K562 (cell line): Measurements from ENCODE around the gene ARHGAP22. TPM values are rescaled to one million over a fixed set of nuclear protein-coding genes. Genes with fewer than 3 reads are reported as not detected.

Experiments used
- ATAC-seq: fragments of 200-7000 bp; cut with Tn5 transposase; 3 replicates; pipeline ENCODE4 v1.9.1; 2020; ENCODE audit warnings: moderate library complexity
- BruUV-seq: library from RNA; stranded (reverse); fragments of 400-500 nt; replicated peaks from 2 replicates; lab custom pipeline; 2021; lab: Mats Ljungman, UMichigan
- CTCF ChIA-PET: fragments of 300-600 bp; formaldehyde crosslinking; extraction: SDS; loops from one replicate; lab custom pipeline; 2021; ENCODE audit warnings: low intra/inter-chr PET ratio; lab: Yijun Ruan, JAX
- POLR2A ChIA-PET: fragments of 300-600, 350-650 bp; sonication (Branson Sonifier 250); formaldehyde crosslinking; extraction: SDS; loops from one replicate; lab custom pipeline; 2021; ENCODE audit warnings: antibody characterized with exemption, inconsistent platforms; lab: Yijun Ruan, JAX
- DNase-seq, 4 experiments: peaks; one replicate each; pipeline versions ENCODE4 v3.0.0 to v3.0.0-alpha.2; 2011 to 2018; ENCODE audit warnings: low spot score in 3 of 4, mixed read lengths in 3 of 4; ENCODE audit errors: extremely low read depth in 1 of 4
- FAIRE-seq: peaks from 2 replicates; lab custom pipeline; 2011; peaks lifted over from hg19 to GRCh38; lab: Jason Lieb, UNC
- H2AFZ ChIP-seq: 2 replicates; pipeline ENCODE4 v1.6.0; 2011; ENCODE audit warnings: low read depth, low read length, control low read depth, inconsistent platforms
- H3K27ac ChIP-seq: fragments of 200-600 bp; 3 replicates; pipeline ENCODE4 v1.8.0; 2011; ENCODE audit warnings: low read depth, mild to moderate bottlenecking, control low read depth, inconsistent platforms, low read length, moderate library complexity, mixed read lengths; ENCODE audit errors: extremely low read depth
- H3K27me3 ChIP-seq, 2 experiments: fragments of 300-600 bp in 1 of 2; 2 replicates in 1 of 2; 3 replicates in 1 of 2; pipeline versions ENCODE4 v1.6.0 to v1.8.0; 2011; ENCODE audit warnings: inconsistent platforms in 2 of 2, low read length in 2 of 2, mild to moderate bottlenecking in 1 of 2, mixed read lengths in 1 of 2, moderate library complexity in 1 of 2; ENCODE audit not compliant: control insufficient read depth in 2 of 2, insufficient read depth in 2 of 2
- H3K36me3 ChIP-seq: fragments of 300-600 bp; 3 replicates; pipeline ENCODE4 v1.8.0; 2011; ENCODE audit warnings: mild to moderate bottlenecking, low read length, inconsistent platforms; ENCODE audit not compliant: control insufficient read depth, insufficient read depth
- H3K4me1 ChIP-seq, 2 experiments: fragments of 200-600 bp in 1 of 2; replicated peaks in 1 of 2; 2 replicates in 1 of 2; 3 replicates in 1 of 2; pipeline versions ENCODE4 v1.5.1 to v1.8.0; 2011; ENCODE audit warnings: inconsistent platforms in 2 of 2, low read length in 2 of 2, mild to moderate bottlenecking in 1 of 2, mixed read lengths in 1 of 2, moderate library complexity in 1 of 2; ENCODE audit not compliant: control insufficient read depth in 2 of 2, insufficient read depth in 2 of 2
- H3K4me2 ChIP-seq: 2 replicates; pipeline ENCODE4 v1.6.1; 2011; ENCODE audit warnings: low read length, control low read depth, inconsistent platforms, mixed read lengths; ENCODE audit not compliant: insufficient read depth
- H3K4me3 ChIP-seq: fragments of 200-600 bp; sonication (generic), shearing (Covaris generic); 2 replicates; pipeline ENCODE4 v1.5.1; 2016; ENCODE audit warnings: control low read depth, inconsistent platforms
- H3K79me2 ChIP-seq: fragments of 200-600 bp; 3 replicates; pipeline ENCODE4 v1.8.0; 2011; ENCODE audit warnings: low read length, inconsistent platforms; ENCODE audit not compliant: control insufficient read depth, insufficient read depth
- H3K9ac ChIP-seq, 2 experiments: 2 replicates each; pipeline versions ENCODE4 v1.6.0 to v1.6.1; 2011; ENCODE audit warnings: low read depth in 2 of 2, low read length in 2 of 2, control low read depth in 1 of 2, inconsistent platforms in 1 of 2, mild to moderate bottlenecking in 1 of 2, mixed read lengths in 1 of 2; ENCODE audit not compliant: insufficient read depth in 1 of 2
- H3K9me1 ChIP-seq: one replicate; pipeline ENCODE4 v1.6.0; 2011; ENCODE audit warnings: inconsistent platforms, mild to moderate bottlenecking, low read length, moderate library complexity; ENCODE audit not compliant: control insufficient read depth, insufficient read depth
- H3K9me3 ChIP-seq: replicated peaks from 2 replicates; pipeline ENCODE4 v1.5.1; 2011; ENCODE audit warnings: low read depth, low read length, inconsistent platforms; ENCODE audit not compliant: control insufficient read depth, insufficient read depth
- H4K20me1 ChIP-seq: replicated peaks from 2 replicates; pipeline ENCODE4 v1.6.1; 2011; ENCODE audit warnings: low read length, inconsistent platforms, mixed read lengths; ENCODE audit not compliant: control insufficient read depth, insufficient read depth
- CSDE1 ChIP-seq, 2 experiments: fragments of 450-650 bp; IDR thresholded peaks; 2 replicates each; pipeline ENCODE4 v1.6.1; 2016; ENCODE audit warnings: mild to moderate bottlenecking in 1 of 2
- LEF1 ChIP-seq: fragments of 450-650 bp; IDR thresholded peaks from 2 replicates; pipeline ENCODE4 v1.6.1; 2016; ENCODE audit warnings: mild to moderate bottlenecking
- ZBTB12 ChIP-seq: fragments of 250-450 bp; sonication (Bioruptor Pico); IDR thresholded peaks from 2 replicates; pipeline ENCODE4 v1.4.0; 2020
- ZBTB40 ChIP-seq, 2 experiments: fragments of 450-650 bp in 1 of 2; sonication (generic) in 1 of 2; formaldehyde crosslinking in 1 of 2; IDR thresholded peaks; 2 replicates each; pipeline versions ENCODE4 v1.7.1 to v1.9.0; 2016 to 2022; ENCODE audit warnings: inconsistent platforms in 1 of 2, mild to moderate bottlenecking in 1 of 2, missing genetic modification reagents in 1 of 2
- WGBS: fragments of 100-300 bp; shearing (Covaris generic); methylation state at CpG from one replicate; pipeline ENCODE4 v1.1.6; 2016; ENCODE audit warnings: low coverage, mixed read lengths; ENCODE audit not compliant: insufficient coverage; ENCODE audit errors: missing lambda C conversion rate; 5-methylcytosine and 5-hydroxymethylcytosine counted together
- in situ Hi-C: fragments of 300-500 bp; cut with MboI; formaldehyde crosslinking; loops from 4 replicates; pipeline ENCODE4 v1.15.0; 2018; ENCODE audit warnings: inconsistent platforms, mixed read lengths
- intact Hi-C: fragments of 100-400 bp; cut with micrococcal nuclease; formaldehyde crosslinking; loops from 2 replicates; pipeline ENCODE4 v1.14.2; 2022
- polyA plus RNA-seq, 8 experiments: library from polyadenylated mRNA; depleted of rRNA in 4 of 8; stranded (reverse) in 5 of 8; unstranded in 3 of 8; fragments of >200 nt; fragmentation: Nextera tagmentation in 2 of 8; fragmentation: Illumina TruSeq in 1 of 8; extraction: Ambion mirVana in 2 of 8; extraction: Trizol in 1 of 8; gene quantifications; 2 replicates each; pipeline versions ENCODE4 v1.2.1 to v1.2.3, GENCODE V29; 2011 to 2014; ENCODE audit warnings: inconsistent platforms in 1 of 8, missing spikeins in 1 of 8
- total RNA-seq, 7 experiments: library from RNA; depleted of rRNA in 6 of 7; stranded (reverse); fragments of >200 nt in 6 of 7; fragmentation: Illumina TruSeq in 2 of 7; extraction: Trizol in 2 of 7; gene quantifications; 2 replicates each; pipeline versions ENCODE4 v1.2.1 to v1.2.3, GENCODE V29; 2011 to 2021; ENCODE audit warnings: low replicate concordance in 1 of 7
- TF ChIP-seq, protein P1 (sequence below): fragments of 450-650 bp; IDR thresholded peaks from 2 replicates; pipeline ENCODE4 v1.6.1; 2017; ENCODE audit warnings: antibody characterized with exemption
- TF ChIP-seq, protein P2 (sequence below): fragments of 250-450 bp; sonication (Bioruptor Pico); IDR thresholded peaks from 2 replicates; pipeline ENCODE4 v1.5.0; 2021

The ARHGAP22 gene
- total and polyA plus RNA-seq, 9 of the 15 experiments (the other 6 are each of a cell fraction or from before 2014, with no cell fraction given) = 1.3 to 28.1 (median 12.7) TPM

GRCh38 chr10:48481385-48481784 lies 123.5 kb downstream of the ARHGAP22 start:
- Histone ChIP-seq H3K9me3 (no peaks in the 10 kb centered on the region), H4K20me1 (no peaks in the 10 kb centered on the region), H3K4me1 (peaks cover 45 to 92% of the 10 kb centered on the region in 2 experiments), H3K4me2 (peak overlapping the region; percentile 79), H2AFZ (peak overlapping the region; percentile 75), H3K4me3 (no peak overlapping the region), H3K79me2 (peaks cover 72% of the 10 kb centered on the region), H3K27me3 (no peaks in the 10 kb centered on the region), H3K36me3 (peaks cover 20% of the 10 kb centered on the region; the same call in 2 of the 3 replicates), H3K9ac (peak overlapping the region; percentile 65 to 95), H3K27ac (peak overlapping the region; percentile 81), H3K9me1 (no peaks in the 10 kb centered on the region)
- ATAC-seq (peak; percentile 10), DNase-seq (no peak), FAIRE-seq (no peak)
- POLR2A ChIA-PET = interaction anchor here (0.6 to 1.6 kb wide), 7 partner anchors 10 to 118 kb away, joined by 3 to 10 read pairs (median 3); no protein-coding TSS in a partner anchor
- intact Hi-C loops = loop anchor here (1.0 kb wide), 1 partner anchor 11 kb away; no protein-coding TSS in a partner anchor
- BruUV-seq = no TSS peak
- in situ Hi-C loops = no loop called here
- CTCF ChIA-PET = no interaction called here
- WGBS = 41% methylated on average over 2 of the region's 2 CpGs
- TF ChIP-seq, protein P1, sequence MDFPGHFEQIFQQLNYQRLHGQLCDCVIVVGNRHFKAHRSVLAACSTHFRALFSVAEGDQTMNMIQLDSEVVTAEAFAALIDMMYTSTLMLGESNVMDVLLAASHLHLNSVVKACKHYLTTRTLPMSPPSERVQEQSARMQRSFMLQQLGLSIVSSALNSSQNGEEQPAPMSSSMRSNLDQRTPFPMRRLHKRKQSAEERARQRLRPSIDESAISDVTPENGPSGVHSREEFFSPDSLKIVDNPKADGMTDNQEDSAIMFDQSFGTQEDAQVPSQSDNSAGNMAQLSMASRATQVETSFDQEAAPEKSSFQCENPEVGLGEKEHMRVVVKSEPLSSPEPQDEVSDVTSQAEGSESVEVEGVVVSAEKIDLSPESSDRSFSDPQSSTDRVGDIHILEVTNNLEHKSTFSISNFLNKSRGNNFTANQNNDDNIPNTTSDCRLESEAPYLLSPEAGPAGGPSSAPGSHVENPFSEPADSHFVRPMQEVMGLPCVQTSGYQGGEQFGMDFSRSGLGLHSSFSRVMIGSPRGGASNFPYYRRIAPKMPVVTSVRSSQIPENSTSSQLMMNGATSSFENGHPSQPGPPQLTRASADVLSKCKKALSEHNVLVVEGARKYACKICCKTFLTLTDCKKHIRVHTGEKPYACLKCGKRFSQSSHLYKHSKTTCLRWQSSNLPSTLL = no peak
- no peak for TF ChIP-seq LEF1
- 0 out of 2 replicates have a peak, but pooled peaks have one; percentile 7 for TF ChIP-seq ZBTB12 (CRISPR knock-in tag)
- TF ChIP-seq CSDE1 (IDR thresholded peaks at IDR 0.05) = no peak
- TF ChIP-seq ZBTB40 (IDR thresholded peaks at IDR 0.05) = no peak
- no peak for TF ChIP-seq ZBTB40 (CRISPR knock-in tag; IDR thresholded peaks at IDR 0.05)
- TF ChIP-seq, protein P2, sequence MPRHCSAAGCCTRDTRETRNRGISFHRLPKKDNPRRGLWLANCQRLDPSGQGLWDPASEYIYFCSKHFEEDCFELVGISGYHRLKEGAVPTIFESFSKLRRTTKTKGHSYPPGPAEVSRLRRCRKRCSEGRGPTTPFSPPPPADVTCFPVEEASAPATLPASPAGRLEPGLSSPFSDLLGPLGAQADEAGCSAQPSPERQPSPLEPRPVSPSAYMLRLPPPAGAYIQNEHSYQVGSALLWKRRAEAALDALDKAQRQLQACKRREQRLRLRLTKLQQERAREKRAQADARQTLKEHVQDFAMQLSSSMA (CRISPR knock-in tag) = 0 out of 2 replicates have a peak, but pooled peaks have one; percentile 1
